Measurements from ENCODE around the gene POLD4.

DNA sequence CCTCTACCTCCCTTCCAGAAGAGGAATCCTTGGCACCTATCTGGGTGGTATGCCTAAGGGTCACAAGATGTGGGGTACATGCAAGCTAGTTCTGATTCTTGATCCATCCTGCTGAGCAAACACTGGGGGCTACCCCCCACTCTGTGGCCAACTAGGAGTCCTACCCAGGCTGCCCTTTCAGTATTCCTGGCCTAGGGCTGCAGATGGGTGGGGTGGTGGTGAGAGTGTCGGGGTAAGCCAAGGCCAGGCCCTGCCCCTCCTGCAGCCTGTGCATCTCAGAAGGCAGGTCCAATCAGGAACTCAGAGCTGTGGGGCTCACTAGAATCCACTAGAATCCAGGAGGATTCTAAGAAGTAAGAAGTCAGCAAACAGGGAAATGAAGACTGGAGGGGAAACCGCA lies 39.1 kb downstream of the POLD4 start:
- TF ChIP-seq, protein P1, sequence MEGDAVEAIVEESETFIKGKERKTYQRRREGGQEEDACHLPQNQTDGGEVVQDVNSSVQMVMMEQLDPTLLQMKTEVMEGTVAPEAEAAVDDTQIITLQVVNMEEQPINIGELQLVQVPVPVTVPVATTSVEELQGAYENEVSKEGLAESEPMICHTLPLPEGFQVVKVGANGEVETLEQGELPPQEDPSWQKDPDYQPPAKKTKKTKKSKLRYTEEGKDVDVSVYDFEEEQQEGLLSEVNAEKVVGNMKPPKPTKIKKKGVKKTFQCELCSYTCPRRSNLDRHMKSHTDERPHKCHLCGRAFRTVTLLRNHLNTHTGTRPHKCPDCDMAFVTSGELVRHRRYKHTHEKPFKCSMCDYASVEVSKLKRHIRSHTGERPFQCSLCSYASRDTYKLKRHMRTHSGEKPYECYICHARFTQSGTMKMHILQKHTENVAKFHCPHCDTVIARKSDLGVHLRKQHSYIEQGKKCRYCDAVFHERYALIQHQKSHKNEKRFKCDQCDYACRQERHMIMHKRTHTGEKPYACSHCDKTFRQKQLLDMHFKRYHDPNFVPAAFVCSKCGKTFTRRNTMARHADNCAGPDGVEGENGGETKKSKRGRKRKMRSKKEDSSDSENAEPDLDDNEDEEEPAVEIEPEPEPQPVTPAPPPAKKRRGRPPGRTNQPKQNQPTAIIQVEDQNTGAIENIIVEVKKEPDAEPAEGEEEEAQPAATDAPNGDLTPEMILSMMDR (IDR thresholded peaks at IDR 0.05): no peak
- TF ChIP-seq POLR2A (IDR thresholded peaks at IDR 0.05): no peak
